ENCODE measurements around the gene MICALL1.
"Not testable (repeated sequence)": the region's sequence is repeated elsewhere in the genome, so short reads cannot be mapped to it uniquely, and the experiment has no call there.

Gene MICALL1

GRCh38 chr22:37947142-37947795 is 41.2 kb downstream of the MICALL1 start:
- not testable (repeated sequence) for H3K79me2 ChIP-seq (ENCODE audit: control insufficient read depth, insufficient read depth, low read length, unreplicated experiment); H3K4me3 ChIP-seq (ENCODE audit: low read depth, low read length); H3K36me3 ChIP-seq (ENCODE audit: insufficient read depth, low read length); H2AFZ ChIP-seq (ENCODE audit: low read length, unreplicated experiment); H3K27me3 ChIP-seq (ENCODE audit: insufficient read depth, low read length); H3K4me1 ChIP-seq (ENCODE audit: control insufficient read depth, insufficient read depth, low read length, unreplicated experiment); H3K27ac ChIP-seq (ENCODE audit: low read depth, low read length)

GRCh38 chr22:37951305-37951704 is 45.2 kb downstream of the MICALL1 start:
- H2AFZ ChIP-seq (ENCODE audit: low read length, unreplicated experiment): no peak overlapping the region
- no peaks in the 10 kb centered on the region for H3K27me3 ChIP-seq (ENCODE audit: insufficient read depth, low read length)
- no peaks in the 10 kb centered on the region for H3K36me3 ChIP-seq (ENCODE audit: insufficient read depth, low read length)

GRCh38 chr22:37952629-37953028 is 46.5 kb downstream of the MICALL1 start:
- not testable (repeated sequence) for H3K4me1 ChIP-seq (ENCODE audit: control insufficient read depth, insufficient read depth, low read length, unreplicated experiment); H3K27ac ChIP-seq (ENCODE audit: low read depth, low read length); H3K36me3 ChIP-seq (ENCODE audit: insufficient read depth, low read length); H3K27me3 ChIP-seq (ENCODE audit: insufficient read depth, low read length)
- Histone ChIP-seq H3K79me2 (ENCODE audit: control insufficient read depth, insufficient read depth, low read length, unreplicated experiment) (peaks cover 17% of the 10 kb centered on the region), H3K4me3 (ENCODE audit: low read depth, low read length) (peak overlapping the region; percentile 85), H2AFZ (ENCODE audit: low read length, unreplicated experiment) (peak overlapping the region; percentile 64)

More at GRCh38 chr22:37951305-37951704, 45.2 kb downstream of the MICALL1 start:
- Histone ChIP-seq H3K79me2 (ENCODE audit: control insufficient read depth, insufficient read depth, low read length, unreplicated experiment) (peaks cover 14% of the 10 kb centered on the region), H3K27ac (ENCODE audit: low read depth, low read length) (no peak overlapping the region), H3K4me1 (ENCODE audit: control insufficient read depth, insufficient read depth, low read length, unreplicated experiment) (peaks cover 5% of the 10 kb centered on the region), H3K4me3 (ENCODE audit: low read depth, low read length) (no peak overlapping the region)

GRCh38 chr22:37953062-37953436 is 47.0 kb downstream of the MICALL1 start:
- Histone ChIP-seq H3K36me3 (ENCODE audit: insufficient read depth, low read length) (no peaks in the 10 kb centered on the region), H3K27me3 (ENCODE audit: insufficient read depth, low read length) (no peaks in the 10 kb centered on the region), H3K4me3 (ENCODE audit: low read depth, low read length) (peak overlapping the region; percentile 85), H3K4me1 (ENCODE audit: control insufficient read depth, insufficient read depth, low read length, unreplicated experiment) (peaks cover 5% of the 10 kb centered on the region), H3K27ac (ENCODE audit: low read depth, low read length) (0 out of 2 replicates have a peak overlapping the region, but pooled peaks have one; percentile 10), H3K79me2 (ENCODE audit: control insufficient read depth, insufficient read depth, low read length, unreplicated experiment) (peaks cover 17% of the 10 kb centered on the region), H2AFZ (ENCODE audit: low read length, unreplicated experiment) (peak overlapping the region; percentile 64)

GRCh38 chr22:37953437-37954179 is 47.5 kb downstream of the MICALL1 start, which contains the start of the genes C22orf23 and POLR2F:
Gene C22orf23 (minus strand): TSS chr22:37953601. CDS start chr22:37953149, 452 bp downstream.
Gene POLR2F (plus strand): TSS chr22:37953699. CDS start chr22:37953788, 89 bp downstream.
- Histone ChIP-seq H3K27me3 (ENCODE audit: insufficient read depth, low read length) (no peaks in the 10 kb centered on the region), H3K27ac (ENCODE audit: low read depth, low read length) (0 out of 2 replicates have a peak within 1 kb of the TSS, but pooled peaks have one; percentile 10), H3K36me3 (ENCODE audit: insufficient read depth, low read length) (peaks cover 2% of the 10 kb centered on the region; the same call in 1 of the 2 replicates), H2AFZ (ENCODE audit: low read length, unreplicated experiment) (peak within 1 kb of the TSS; percentile 64), H3K79me2 (ENCODE audit: control insufficient read depth, insufficient read depth, low read length, unreplicated experiment) (peaks cover 17% of the 10 kb centered on the region), H3K4me1 (ENCODE audit: control insufficient read depth, insufficient read depth, low read length, unreplicated experiment) (peaks cover 5% of the 10 kb centered on the region), H3K4me3 (ENCODE audit: low read depth, low read length) (peak within 1 kb of the TSS; percentile 85)

GRCh38 chr22:37954686-37955085 is 48.6 kb downstream of the MICALL1 start:
- Histone ChIP-seq H3K79me2 (ENCODE audit: control insufficient read depth, insufficient read depth, low read length, unreplicated experiment) (peaks cover 17% of the 10 kb centered on the region), H3K4me1 (ENCODE audit: control insufficient read depth, insufficient read depth, low read length, unreplicated experiment) (peaks cover 5% of the 10 kb centered on the region), H3K27me3 (ENCODE audit: insufficient read depth, low read length) (no peaks in the 10 kb centered on the region), H3K27ac (ENCODE audit: low read depth, low read length) (no peak overlapping the region), H3K36me3 (ENCODE audit: insufficient read depth, low read length) (peaks cover 11% of the 10 kb centered on the region; the same call in 1 of the 2 replicates), H2AFZ (ENCODE audit: low read length, unreplicated experiment) (no peak overlapping the region), H3K4me3 (ENCODE audit: low read depth, low read length) (peak overlapping the region; percentile 85)

- peaks cover 17% of the 10 kb centered on the region for H3K79me2 ChIP-seq (ENCODE audit: control insufficient read depth, insufficient read depth, low read length, unreplicated experiment)
- not testable (repeated sequence) for H3K27ac ChIP-seq (ENCODE audit: low read depth, low read length); H3K4me1 ChIP-seq (ENCODE audit: control insufficient read depth, insufficient read depth, low read length, unreplicated experiment); H3K4me3 ChIP-seq (ENCODE audit: low read depth, low read length); H2AFZ ChIP-seq (ENCODE audit: low read length, unreplicated experiment); H3K27me3 ChIP-seq (ENCODE audit: insufficient read depth, low read length)
- peaks cover 11% of the 10 kb centered on the region; the same call in 1 of the 2 replicates for H3K36me3 ChIP-seq (ENCODE audit: insufficient read depth, low read length)
Measured at GRCh38 chr22:37955825-37956397, 49.8 kb downstream of the MICALL1 start.

GRCh38 chr22:37957232-37957631 is 51.1 kb downstream of the MICALL1 start:
- Histone ChIP-seq H2AFZ (ENCODE audit: low read length, unreplicated experiment) (no peak overlapping the region), H3K79me2 (ENCODE audit: control insufficient read depth, insufficient read depth, low read length, unreplicated experiment) (peaks cover 17% of the 10 kb centered on the region), H3K27ac (ENCODE audit: low read depth, low read length) (no peak overlapping the region), H3K4me1 (ENCODE audit: control insufficient read depth, insufficient read depth, low read length, unreplicated experiment) (peaks cover 5% of the 10 kb centered on the region), H3K27me3 (ENCODE audit: insufficient read depth, low read length) (no peaks in the 10 kb centered on the region), H3K36me3 (ENCODE audit: insufficient read depth, low read length) (peaks cover 11% of the 10 kb centered on the region; the same call in 1 of the 2 replicates), H3K4me3 (ENCODE audit: low read depth, low read length) (no peak overlapping the region)

- Histone ChIP-seq H3K27me3 (ENCODE audit: insufficient read depth, low read length) (no peaks in the 10 kb centered on the region), H3K4me3 (ENCODE audit: low read depth, low read length) (no peak overlapping the region), H3K36me3 (ENCODE audit: insufficient read depth, low read length) (peaks cover 11% of the 10 kb centered on the region; the same call in 1 of the 2 replicates), H3K79me2 (ENCODE audit: control insufficient read depth, insufficient read depth, low read length, unreplicated experiment) (peaks cover 9% of the 10 kb centered on the region), H2AFZ (ENCODE audit: low read length, unreplicated experiment) (no peak overlapping the region), H3K27ac (ENCODE audit: low read depth, low read length) (no peak overlapping the region), H3K4me1 (ENCODE audit: control insufficient read depth, insufficient read depth, low read length, unreplicated experiment) (peaks cover 5% of the 10 kb centered on the region)
Measured at GRCh38 chr22:37959231-37959825, 53.2 kb downstream of the MICALL1 start.

- peaks cover 11% of the 10 kb centered on the region; the same call in 1 of the 2 replicates for H3K36me3 ChIP-seq (ENCODE audit: insufficient read depth, low read length)
- no peak overlapping the region for H3K4me3 ChIP-seq (ENCODE audit: low read depth, low read length)
- H3K27me3 ChIP-seq (ENCODE audit: insufficient read depth, low read length): no peaks in the 10 kb centered on the region
- H3K27ac ChIP-seq (ENCODE audit: low read depth, low read length): no peak overlapping the region
- H3K79me2 ChIP-seq (ENCODE audit: control insufficient read depth, insufficient read depth, low read length, unreplicated experiment): peaks cover 3% of the 10 kb centered on the region
- H3K4me1 ChIP-seq (ENCODE audit: control insufficient read depth, insufficient read depth, low read length, unreplicated experiment): peaks cover 5% of the 10 kb centered on the region
- no peak overlapping the region for H2AFZ ChIP-seq (ENCODE audit: low read length, unreplicated experiment)
Measured at GRCh38 chr22:37961062-37961461, 55.0 kb downstream of the MICALL1 start.

All from ACC112 (cell line).